GM12892 (cell line): ENCODE measurements around the gene PPM1E.
"Not testable (repeated sequence)": the region's sequence is repeated elsewhere in the genome, so short reads cannot be mapped to it uniquely, and the experiment has no call there.

Source experiments
- DNase-seq: peaks from one replicate; pipeline ENCODE4 v3.0.0; 2011; ENCODE audit not compliant: insufficient read length
- FAIRE-seq: peaks from 2 replicates; lab custom pipeline; 2011; peaks lifted over from hg19 to GRCh38; lab: Jason Lieb, UNC
- POLR2A ChIP-seq: IDR thresholded peaks from 2 replicates; pipeline ENCODE4 v1.6.1; 2011; ENCODE audit warnings: low read depth, low read length, control low read depth
- POLR2AphosphoS5 ChIP-seq: IDR thresholded peaks from 2 replicates; pipeline ENCODE4 v1.6.1; 2011; ENCODE audit warnings: low read depth, low read length, control low read depth
- TAF1 ChIP-seq: IDR thresholded peaks from 2 replicates; pipeline ENCODE4 v1.6.1; 2011; ENCODE audit warnings: low read depth, mild to moderate bottlenecking, control low read depth, low read length, borderline replicate concordance

Gene PPM1E

GRCh38 chr17:58818654-58819053 lies 63.0 kb downstream of the PPM1E start:
- DNase-seq (no peak), FAIRE-seq (no peak)
- TF ChIP-seq POLR2AphosphoS5 (no peak), POLR2A (no peak), TAF1 (no peak)

DNA sequence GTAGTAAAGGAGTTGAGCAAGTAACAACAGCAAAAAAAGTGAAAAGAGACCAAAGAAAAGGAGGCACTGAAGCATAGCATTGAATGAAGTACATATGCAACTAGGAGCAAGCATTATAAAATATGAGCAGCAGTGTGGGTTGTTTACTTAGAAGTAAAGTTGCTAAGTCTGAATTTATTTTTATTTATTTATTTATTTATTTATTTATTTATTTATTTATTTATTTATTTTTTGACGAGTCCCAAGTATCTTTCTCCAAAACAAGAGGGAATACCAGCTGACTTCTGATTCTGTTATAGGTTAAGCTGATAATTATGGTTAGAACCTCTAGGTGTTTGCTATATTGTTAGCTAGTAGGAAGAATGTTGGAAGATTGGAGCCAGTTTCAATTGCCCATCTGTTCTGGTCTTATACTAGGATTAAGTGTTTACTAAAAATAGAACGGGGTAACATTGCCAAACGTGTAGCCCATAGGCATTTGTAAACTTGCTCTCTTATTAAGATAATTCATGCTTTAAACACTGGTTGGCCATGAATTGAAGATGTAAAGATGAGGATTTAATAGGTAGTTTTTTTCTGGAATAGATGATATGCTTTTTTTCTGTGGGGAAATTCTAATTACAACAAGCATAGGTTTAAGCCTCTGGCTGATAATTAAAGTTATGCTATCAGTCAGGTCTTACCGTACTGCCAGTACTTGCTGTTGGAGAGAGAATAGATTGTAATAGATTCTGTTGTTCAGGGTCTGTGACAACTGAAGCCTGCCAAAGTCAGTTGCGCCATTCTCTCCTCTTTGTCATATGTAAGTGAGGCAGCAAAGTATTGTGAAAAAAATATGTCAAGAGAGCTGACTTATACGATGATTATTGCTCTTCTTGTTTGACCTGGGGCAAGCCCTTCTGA lies 66.7 kb downstream of the PPM1E start:
- DNase-seq (no peak), FAIRE-seq (no peak)
- TF ChIP-seq POLR2AphosphoS5 = no peak
- TF ChIP-seq POLR2A = no peak
- no peak for TF ChIP-seq TAF1

GRCh38 chr17:58823051-58823525 lies 67.4 kb downstream of the PPM1E start:
- no peak for TF ChIP-seq TAF1
- TF ChIP-seq POLR2AphosphoS5 = no peak
- no peak for TF ChIP-seq POLR2A
- FAIRE-seq = no peak
- DNase-seq = no peak

- no peak for DNase-seq
- no peak for FAIRE-seq
Measured at GRCh38 chr17:58829172-58829637, 73.6 kb downstream of the PPM1E start.

DNA sequence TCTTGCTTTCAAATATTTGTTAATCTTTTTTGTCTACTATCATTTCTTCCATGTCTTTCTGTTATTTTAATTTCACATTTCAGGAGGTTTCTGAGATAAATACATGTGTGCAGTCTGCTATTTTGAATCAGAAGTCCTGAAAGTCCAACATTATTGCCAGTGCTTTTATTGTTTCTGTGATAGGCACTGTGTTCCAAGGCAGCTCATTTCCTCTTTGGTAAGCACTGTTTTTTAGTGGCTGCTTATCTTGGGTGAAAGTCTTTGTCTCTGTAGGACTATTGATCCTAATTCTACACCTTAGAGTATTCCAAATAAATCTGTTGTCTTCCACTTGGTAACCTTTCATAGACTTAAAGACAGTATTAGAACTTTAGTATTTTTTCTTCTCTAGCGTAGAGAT lies 76.1 kb downstream of the PPM1E start:
- FAIRE-seq (no peak), DNase-seq (no peak)
- TF ChIP-seq POLR2AphosphoS5 = no peak
- no peak for TF ChIP-seq TAF1
- TF ChIP-seq POLR2A = no peak

More at GRCh38 chr17:58829172-58829637, 73.6 kb downstream of the PPM1E start:
- TF ChIP-seq POLR2A (no peak), TAF1 (no peak), POLR2AphosphoS5 (no peak)

GRCh38 chr17:58832514-58832913 lies 76.9 kb downstream of the PPM1E start:
- TF ChIP-seq TAF1 (no peak), POLR2AphosphoS5 (no peak), POLR2A (no peak)
- DNase-seq (no peak), FAIRE-seq (no peak)

- TF ChIP-seq TAF1 (no peak), POLR2A (no peak), POLR2AphosphoS5 (no peak)
- DNase-seq (no peak), FAIRE-seq (no peak)
Measured at GRCh38 chr17:58837699-58838098, 82.0 kb downstream of the PPM1E start.

GRCh38 chr17:58840820-58841612 lies 85.4 kb downstream of the PPM1E start:
- TF ChIP-seq POLR2AphosphoS5 (no peak), TAF1 (no peak), POLR2A (no peak)
- no peak for FAIRE-seq
- DNase-seq = no peak

GRCh38 chr17:58846413-58846812 lies 90.8 kb downstream of the PPM1E start:
- not testable (repeated sequence) for FAIRE-seq

GRCh38 chr17:58850106-58850505 lies 94.5 kb downstream of the PPM1E start:
- DNase-seq = not testable (repeated sequence)

More at GRCh38 chr17:58846413-58846812, 90.8 kb downstream of the PPM1E start:
- not testable (repeated sequence) for DNase-seq

GRCh38 chr17:58865301-58865700 lies 109.6 kb downstream of the PPM1E start:
- TF ChIP-seq TAF1 (no peak), POLR2AphosphoS5 (no peak), POLR2A (no peak)
- DNase-seq (no peak), FAIRE-seq (no peak)

More at GRCh38 chr17:58850106-58850505, 94.5 kb downstream of the PPM1E start:
- FAIRE-seq = not testable (repeated sequence)

DNA sequence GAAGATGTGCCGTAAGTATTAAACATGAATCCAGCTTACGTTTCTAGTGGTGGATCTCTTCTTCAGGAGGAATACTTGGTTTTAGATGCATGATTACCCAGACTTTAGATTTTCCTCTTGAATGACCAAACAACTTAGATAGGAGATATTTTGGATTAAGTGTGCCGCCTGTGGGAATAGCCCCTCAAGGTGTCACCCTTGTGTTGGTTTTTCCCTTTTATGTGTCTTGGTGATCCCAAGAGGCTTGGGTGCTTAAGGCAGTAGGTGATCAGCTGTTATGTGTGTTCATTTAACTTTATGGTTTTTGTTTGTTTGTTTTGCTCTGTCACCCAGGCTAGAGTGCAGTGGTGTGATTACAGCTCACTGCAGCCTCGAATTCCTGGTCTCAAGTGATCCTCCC lies 115.1 kb downstream of the PPM1E start:
- no peak for FAIRE-seq
- DNase-seq = no peak

DNA sequence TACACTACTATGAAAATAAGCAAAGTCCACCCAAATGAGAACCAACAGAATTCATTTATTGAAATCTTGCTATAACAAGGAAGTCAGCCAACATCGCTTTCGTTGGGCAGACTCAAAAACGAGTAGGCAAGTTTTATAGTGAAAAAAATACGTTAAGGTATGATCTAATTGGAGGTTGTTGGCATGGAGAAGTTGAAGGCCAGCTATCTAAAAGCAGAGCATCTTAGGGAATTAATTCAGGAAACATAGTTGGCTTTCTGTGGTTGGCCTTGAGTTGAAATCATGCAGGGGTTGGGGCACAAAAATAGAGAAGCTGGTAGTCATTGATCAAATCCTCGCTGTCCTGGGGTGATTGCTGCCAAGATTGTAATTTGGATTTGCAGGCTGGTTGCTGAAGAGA lies 118.3 kb downstream of the PPM1E start:
- no peak for FAIRE-seq
- TF ChIP-seq TAF1 (no peak), POLR2AphosphoS5 (no peak), POLR2A (no peak)
- DNase-seq = no peak

More for the DNA sequence above, 115.1 kb downstream of the PPM1E start:
- TF ChIP-seq TAF1 (no peak), POLR2A (no peak), POLR2AphosphoS5 (no peak)
